HL-60 (cell line): ENCODE results near the gene ITGB2.

Source experiments
- DNase-seq, 2 experiments: peaks; one replicate each; pipeline ENCODE4 v3.0.0-alpha.2; 2010 to 2020; ENCODE audit warnings: low read depth in 1 of 2, low spot score in 1 of 2
- H3K27ac ChIP-seq: fragments of 250-450 bp; sonication (Bioruptor Pico); replicated peaks from 2 replicates; pipeline ENCODE4 v1.5.1; 2020; ENCODE audit warnings: mild to moderate bottlenecking, moderate library complexity
- H3K27me3 ChIP-seq: fragments of 250-450 bp; sonication (Bioruptor Pico); 2 replicates; pipeline ENCODE4 v1.5.1; 2021; ENCODE audit warnings: mild to moderate bottlenecking, moderate library complexity; ENCODE audit not compliant: insufficient read depth, poor library complexity, severe bottlenecking
- H3K4me3 ChIP-seq: replicated peaks from 2 replicates; pipeline ENCODE4 v1.5.1; 2011; ENCODE audit warnings: mild to moderate bottlenecking, control low read depth, low read length; ENCODE audit not compliant: insufficient read depth
- GABPA ChIP-seq: IDR thresholded peaks from 2 replicates; pipeline ENCODE4 v1.6.1; 2012; ENCODE audit warnings: low read depth
- POLR2AphosphoS5 ChIP-seq: IDR thresholded peaks from 2 replicates; pipeline ENCODE4 v1.6.1; 2012; ENCODE audit warnings: low read depth
- SPI1 ChIP-seq: IDR thresholded peaks from 2 replicates; pipeline ENCODE4 v1.6.1; 2012; ENCODE audit warnings: low read depth, mild to moderate bottlenecking, borderline replicate concordance
- TF ChIP-seq, protein P1 (sequence below): IDR thresholded peaks from one replicate; pipeline ENCODE4 v1.5.1; 2011; ENCODE audit warnings: low read length, control low read depth, inconsistent platforms; ENCODE audit not compliant: insufficient read depth
- TF ChIP-seq, protein P2 (sequence below): IDR thresholded peaks from 2 replicates; pipeline ENCODE4 v1.6.1; 2012; ENCODE audit warnings: low read depth; ENCODE audit not compliant: insufficient replicate concordance

The ITGB2 gene

DNA sequence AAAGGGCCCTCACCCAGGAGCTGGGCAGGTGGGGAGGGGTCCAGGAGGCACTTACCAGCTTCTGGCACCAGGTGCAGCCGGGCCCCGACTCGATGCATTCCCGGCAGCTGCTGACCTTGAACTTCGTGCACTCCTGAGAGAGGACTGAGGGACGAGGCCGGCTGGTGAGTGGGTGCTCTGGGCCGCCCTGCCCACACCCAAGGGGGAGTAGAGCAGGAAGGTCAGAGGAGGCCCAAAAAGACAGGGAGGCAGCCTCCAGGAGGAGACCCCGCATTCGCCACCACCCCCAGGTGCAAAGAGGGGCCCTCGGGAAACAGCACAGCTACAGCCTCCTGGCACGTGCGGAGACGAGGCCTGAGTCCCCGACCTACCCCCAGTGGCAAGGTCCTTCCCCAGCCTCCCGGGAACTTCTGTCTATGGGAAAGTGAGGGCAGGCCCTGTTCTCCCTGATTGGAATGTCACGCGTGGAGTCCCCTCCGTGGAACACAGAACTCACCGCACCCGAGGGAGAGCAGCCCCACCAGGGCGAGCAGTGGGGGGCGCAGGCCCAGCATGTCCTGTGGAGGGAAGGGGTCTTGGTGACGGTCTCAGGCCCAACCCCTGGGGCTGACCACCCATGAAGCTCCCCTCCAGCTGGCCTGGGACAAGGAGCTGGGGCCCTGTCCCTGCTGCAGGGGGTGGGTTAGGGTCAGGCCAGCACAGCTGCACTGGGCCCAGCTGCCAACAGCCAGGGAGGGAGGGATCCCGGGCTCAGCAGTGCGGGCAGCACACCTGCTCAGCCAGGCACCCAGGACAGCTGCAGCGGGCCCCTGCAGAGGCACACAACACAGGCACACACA is 10.3 kb downstream of the ITGB2 start:
- no peaks in the 10 kb centered on the region for H3K27me3 ChIP-seq
- DNase-seq, result no peak
- TF ChIP-seq GABPA (no peak), SPI1 (no peak), POLR2AphosphoS5 (no peak)
- TF ChIP-seq, protein P1, sequence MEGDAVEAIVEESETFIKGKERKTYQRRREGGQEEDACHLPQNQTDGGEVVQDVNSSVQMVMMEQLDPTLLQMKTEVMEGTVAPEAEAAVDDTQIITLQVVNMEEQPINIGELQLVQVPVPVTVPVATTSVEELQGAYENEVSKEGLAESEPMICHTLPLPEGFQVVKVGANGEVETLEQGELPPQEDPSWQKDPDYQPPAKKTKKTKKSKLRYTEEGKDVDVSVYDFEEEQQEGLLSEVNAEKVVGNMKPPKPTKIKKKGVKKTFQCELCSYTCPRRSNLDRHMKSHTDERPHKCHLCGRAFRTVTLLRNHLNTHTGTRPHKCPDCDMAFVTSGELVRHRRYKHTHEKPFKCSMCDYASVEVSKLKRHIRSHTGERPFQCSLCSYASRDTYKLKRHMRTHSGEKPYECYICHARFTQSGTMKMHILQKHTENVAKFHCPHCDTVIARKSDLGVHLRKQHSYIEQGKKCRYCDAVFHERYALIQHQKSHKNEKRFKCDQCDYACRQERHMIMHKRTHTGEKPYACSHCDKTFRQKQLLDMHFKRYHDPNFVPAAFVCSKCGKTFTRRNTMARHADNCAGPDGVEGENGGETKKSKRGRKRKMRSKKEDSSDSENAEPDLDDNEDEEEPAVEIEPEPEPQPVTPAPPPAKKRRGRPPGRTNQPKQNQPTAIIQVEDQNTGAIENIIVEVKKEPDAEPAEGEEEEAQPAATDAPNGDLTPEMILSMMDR, result no peak
- TF ChIP-seq, protein P2, sequence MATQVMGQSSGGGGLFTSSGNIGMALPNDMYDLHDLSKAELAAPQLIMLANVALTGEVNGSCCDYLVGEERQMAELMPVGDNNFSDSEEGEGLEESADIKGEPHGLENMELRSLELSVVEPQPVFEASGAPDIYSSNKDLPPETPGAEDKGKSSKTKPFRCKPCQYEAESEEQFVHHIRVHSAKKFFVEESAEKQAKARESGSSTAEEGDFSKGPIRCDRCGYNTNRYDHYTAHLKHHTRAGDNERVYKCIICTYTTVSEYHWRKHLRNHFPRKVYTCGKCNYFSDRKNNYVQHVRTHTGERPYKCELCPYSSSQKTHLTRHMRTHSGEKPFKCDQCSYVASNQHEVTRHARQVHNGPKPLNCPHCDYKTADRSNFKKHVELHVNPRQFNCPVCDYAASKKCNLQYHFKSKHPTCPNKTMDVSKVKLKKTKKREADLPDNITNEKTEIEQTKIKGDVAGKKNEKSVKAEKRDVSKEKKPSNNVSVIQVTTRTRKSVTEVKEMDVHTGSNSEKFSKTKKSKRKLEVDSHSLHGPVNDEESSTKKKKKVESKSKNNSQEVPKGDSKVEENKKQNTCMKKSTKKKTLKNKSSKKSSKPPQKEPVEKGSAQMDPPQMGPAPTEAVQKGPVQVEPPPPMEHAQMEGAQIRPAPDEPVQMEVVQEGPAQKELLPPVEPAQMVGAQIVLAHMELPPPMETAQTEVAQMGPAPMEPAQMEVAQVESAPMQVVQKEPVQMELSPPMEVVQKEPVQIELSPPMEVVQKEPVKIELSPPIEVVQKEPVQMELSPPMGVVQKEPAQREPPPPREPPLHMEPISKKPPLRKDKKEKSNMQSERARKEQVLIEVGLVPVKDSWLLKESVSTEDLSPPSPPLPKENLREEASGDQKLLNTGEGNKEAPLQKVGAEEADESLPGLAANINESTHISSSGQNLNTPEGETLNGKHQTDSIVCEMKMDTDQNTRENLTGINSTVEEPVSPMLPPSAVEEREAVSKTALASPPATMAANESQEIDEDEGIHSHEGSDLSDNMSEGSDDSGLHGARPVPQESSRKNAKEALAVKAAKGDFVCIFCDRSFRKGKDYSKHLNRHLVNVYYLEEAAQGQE, result no peak
- no peak overlapping the region for H3K4me3 ChIP-seq
- H3K27ac ChIP-seq, result no peak overlapping the region

DNA sequence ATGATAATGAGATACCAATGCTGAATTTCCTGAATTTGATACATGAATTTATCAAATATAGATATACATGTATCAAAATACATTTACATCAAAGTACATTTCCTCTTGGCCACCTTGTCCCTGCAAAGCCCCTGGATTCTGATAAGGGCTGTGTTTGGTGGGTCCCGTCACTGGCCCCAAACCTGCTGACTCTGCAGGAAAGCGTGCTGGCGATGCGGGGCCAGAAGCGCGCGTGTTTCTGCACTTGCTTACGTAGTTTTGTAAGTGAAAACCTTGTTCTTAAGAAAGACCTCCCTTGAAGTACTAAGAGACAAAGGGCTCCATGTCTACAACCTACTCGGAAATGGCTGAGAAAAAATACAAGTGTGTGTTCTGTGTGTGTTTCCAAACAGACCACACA is 11.0 kb downstream of the ITGB2 start:
- TF ChIP-seq, protein P1, result no peak
- TF ChIP-seq, protein P2, result no peak
- TF ChIP-seq SPI1 (no peak), POLR2AphosphoS5 (no peak), GABPA (no peak)
- H3K4me3 ChIP-seq, result no peak overlapping the region
- no peak overlapping the region for H3K27ac ChIP-seq
- no peak for DNase-seq
- no peaks in the 10 kb centered on the region for H3K27me3 ChIP-seq

DNA sequence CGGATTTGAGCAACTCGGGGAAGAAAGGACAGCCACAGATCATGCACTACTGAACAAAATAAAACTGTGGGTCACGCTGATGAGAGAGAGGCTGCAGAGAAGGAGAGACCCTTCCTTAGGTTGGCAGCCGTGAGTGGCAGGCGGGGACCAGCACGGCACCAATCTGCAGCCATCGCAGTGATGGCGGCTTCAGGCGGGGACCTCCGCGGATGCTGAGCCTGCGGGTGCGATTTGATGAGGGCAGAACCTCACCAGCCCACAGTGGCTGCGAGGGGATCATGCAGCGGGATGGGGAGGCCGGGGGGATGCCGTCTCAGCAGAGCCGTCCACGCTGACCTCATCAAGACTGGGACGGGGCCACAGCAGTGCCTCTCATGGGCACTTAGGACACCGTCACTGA is 11.8 kb downstream of the ITGB2 start:
- Histone ChIP-seq H3K4me3 (no peak overlapping the region), H3K27ac (no peak overlapping the region; the same call in 1 of the 2 replicates), H3K27me3 (no peaks in the 10 kb centered on the region)
- DNase-seq, result no peak
- TF ChIP-seq, protein P1, result no peak
- TF ChIP-seq SPI1 (no peak), POLR2AphosphoS5 (no peak), GABPA (no peak)
- TF ChIP-seq, protein P2, result no peak
